ENCODE results near the gene SYNE2. TPM values are rescaled to one million over a fixed set of nuclear protein-coding genes. Genes with fewer than 3 reads are reported as not detected.

Gene SYNE2
- total and polyA plus RNA-seq, 4 donors = 14.7 to 197 (median 99.1) TPM

GRCh38 chr14:64196814-64197411, 344.1 kb downstream of the SYNE2 start:
- intact Hi-C loops (cut with DNase I) = no loop called here
- Histone ChIP-seq H3K4me3 (ENCODE audit: low read length in 2 of 2) (peak overlapping the region in 1 of 2 donors; percentile 6), H3K27me3 (ENCODE audit: control insufficient read depth in 1 of 2, insufficient read depth in 2 of 2, low read length in 1 of 2) (no peaks in the 10 kb centered on the region), H3K9me3 (ENCODE audit: control insufficient read depth, low read length) (no peaks in the 10 kb centered on the region), H3K27ac (ENCODE audit: low read depth in 1 of 2, low read length in 2 of 2) (no peak overlapping the region), H3K4me1 (ENCODE audit: control insufficient read depth in 1 of 2, insufficient read depth in 2 of 2, low read length in 2 of 2) (no peaks in the 10 kb centered on the region), H3K36me3 (ENCODE audit: control insufficient read depth in 1 of 2, insufficient read depth in 2 of 2, low read length in 1 of 2) (peaks cover 0 to 2% of the 10 kb centered on the region in 2 donors)
- DNase-seq (peak; percentile 59 to 79), ATAC-seq (ENCODE audit: low FRiP score) (peak; percentile 63)
- 2 to 6% methylated on average over 20 of the region's 20 CpGs for WGBS, 2 donors

DNA sequence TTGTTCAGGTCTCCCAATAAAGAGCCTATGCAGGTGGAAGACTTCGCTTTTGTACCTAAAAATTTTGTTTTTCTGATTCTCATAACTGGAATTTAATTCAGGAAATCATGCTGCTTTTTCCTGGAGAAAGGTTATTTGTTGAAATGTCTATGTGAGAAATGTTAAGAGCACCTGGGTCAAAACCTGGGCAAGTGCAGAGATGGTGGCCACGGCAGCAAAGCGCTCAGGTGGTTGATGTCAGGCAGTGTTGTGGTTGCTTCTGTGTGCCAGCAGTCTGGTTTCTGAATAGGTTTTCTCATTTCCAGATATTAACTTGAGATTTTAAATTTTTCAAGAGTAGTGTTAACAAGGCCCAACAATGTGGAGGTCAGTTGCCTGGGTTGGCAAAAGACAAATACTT, 345.2 kb downstream of the SYNE2 start:
- H3K4me3 ChIP-seq (ENCODE audit: low read length in 2 of 2) = no peak overlapping the region

GRCh38 chr14:64198486-64198885, 345.7 kb downstream of the SYNE2 start:
- Histone ChIP-seq H3K9me3 (ENCODE audit: control insufficient read depth, low read length) (no peaks in the 10 kb centered on the region), H3K27ac (ENCODE audit: low read depth in 1 of 2, low read length in 2 of 2) (no peak overlapping the region), H3K4me3 (ENCODE audit: low read length in 2 of 2) (no peak overlapping the region), H3K4me1 (ENCODE audit: control insufficient read depth in 1 of 2, insufficient read depth in 2 of 2, low read length in 2 of 2) (no peaks in the 10 kb centered on the region), H3K27me3 (ENCODE audit: control insufficient read depth in 1 of 2, insufficient read depth in 2 of 2, low read length in 1 of 2) (no peaks in the 10 kb centered on the region), H3K36me3 (ENCODE audit: control insufficient read depth in 1 of 2, insufficient read depth in 2 of 2, low read length in 1 of 2) (no peaks in the 10 kb centered on the region)
- ATAC-seq (ENCODE audit: low FRiP score) (no peak), DNase-seq (no peak)
- WGBS, 2 donors = 94 to 95% methylated on average over 3 of the region's 3 CpGs
- intact Hi-C loops (cut with DNase I) = no loop called here

More for the DNA sequence above, 345.2 kb downstream of the SYNE2 start:
- peaks cover 0 to under 1% of the 10 kb centered on the region in 2 donors for H3K36me3 ChIP-seq (ENCODE audit: control insufficient read depth in 1 of 2, insufficient read depth in 2 of 2, low read length in 1 of 2)
- intact Hi-C loops (cut with DNase I) = no loop called here
- no peak for ATAC-seq (ENCODE audit: low FRiP score)
- no peaks in the 10 kb centered on the region for H3K27me3 ChIP-seq (ENCODE audit: control insufficient read depth in 1 of 2, insufficient read depth in 2 of 2, low read length in 1 of 2)
- no peaks in the 10 kb centered on the region for H3K4me1 ChIP-seq (ENCODE audit: control insufficient read depth in 1 of 2, insufficient read depth in 2 of 2, low read length in 2 of 2)
- no peak for DNase-seq
- WGBS, 2 donors = 67 to 83% methylated on average over 3 of the region's 3 CpGs
- no peak overlapping the region for H3K27ac ChIP-seq (ENCODE audit: low read depth in 1 of 2, low read length in 2 of 2)
- H3K9me3 ChIP-seq (ENCODE audit: control insufficient read depth, low read length) = no peaks in the 10 kb centered on the region

GRCh38 chr14:64200170-64200569, 347.4 kb downstream of the SYNE2 start:
- ATAC-seq (ENCODE audit: low FRiP score) (no peak), DNase-seq (no peak)
- no peaks in the 10 kb centered on the region for H3K4me1 ChIP-seq (ENCODE audit: control insufficient read depth in 1 of 2, insufficient read depth in 2 of 2, low read length in 2 of 2)
- no peaks in the 10 kb centered on the region for H3K36me3 ChIP-seq (ENCODE audit: control insufficient read depth in 1 of 2, insufficient read depth in 2 of 2, low read length in 1 of 2)
- WGBS, 2 donors = 40 to 57% methylated on average over 4 of the region's 4 CpGs
- no peaks in the 10 kb centered on the region for H3K9me3 ChIP-seq (ENCODE audit: control insufficient read depth, low read length)
- intact Hi-C loops (cut with DNase I) = no loop called here
- no peak overlapping the region for H3K27ac ChIP-seq (ENCODE audit: low read depth in 1 of 2, low read length in 2 of 2)
- no peak overlapping the region for H3K4me3 ChIP-seq (ENCODE audit: low read length in 2 of 2)
- H3K27me3 ChIP-seq (ENCODE audit: control insufficient read depth in 1 of 2, insufficient read depth in 2 of 2, low read length in 1 of 2) = no peaks in the 10 kb centered on the region

DNA sequence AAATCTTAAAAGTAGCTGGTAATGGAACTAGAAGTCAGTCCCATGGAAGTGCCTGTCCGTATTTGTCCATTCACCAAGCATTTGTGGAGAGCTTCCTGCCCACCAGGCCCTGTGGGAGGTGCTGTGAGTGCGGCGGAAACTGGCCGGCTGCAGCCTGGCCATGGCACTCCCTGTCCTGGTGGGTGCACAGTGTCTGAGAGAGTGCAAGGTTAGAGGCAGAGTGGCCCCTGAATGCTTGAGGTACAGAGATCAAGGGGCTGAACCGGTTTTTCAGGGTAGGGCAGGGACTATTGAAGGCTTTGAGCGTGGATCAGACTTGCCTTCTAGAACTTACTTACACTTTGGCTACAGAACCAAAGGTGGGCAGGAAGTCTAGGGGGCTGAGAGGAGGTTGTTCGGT, 348.5 kb downstream of the SYNE2 start:
- Histone ChIP-seq H3K27me3 (ENCODE audit: control insufficient read depth in 1 of 2, insufficient read depth in 2 of 2, low read length in 1 of 2) (no peaks in the 10 kb centered on the region), H3K4me3 (ENCODE audit: low read length in 2 of 2) (no peak overlapping the region), H3K9me3 (ENCODE audit: control insufficient read depth, low read length) (no peaks in the 10 kb centered on the region), H3K4me1 (ENCODE audit: control insufficient read depth in 1 of 2, insufficient read depth in 2 of 2, low read length in 2 of 2) (no peaks in the 10 kb centered on the region), H3K27ac (ENCODE audit: low read depth in 1 of 2, low read length in 2 of 2) (no peak overlapping the region), H3K36me3 (ENCODE audit: control insufficient read depth in 1 of 2, insufficient read depth in 2 of 2, low read length in 1 of 2) (no peaks in the 10 kb centered on the region)
- intact Hi-C loops (cut with DNase I) = no loop called here
- no peak for ATAC-seq (ENCODE audit: low FRiP score)
- DNase-seq = no peak
- WGBS, 2 donors = 81 to 90% methylated on average over 7 of the region's 7 CpGs

DNA sequence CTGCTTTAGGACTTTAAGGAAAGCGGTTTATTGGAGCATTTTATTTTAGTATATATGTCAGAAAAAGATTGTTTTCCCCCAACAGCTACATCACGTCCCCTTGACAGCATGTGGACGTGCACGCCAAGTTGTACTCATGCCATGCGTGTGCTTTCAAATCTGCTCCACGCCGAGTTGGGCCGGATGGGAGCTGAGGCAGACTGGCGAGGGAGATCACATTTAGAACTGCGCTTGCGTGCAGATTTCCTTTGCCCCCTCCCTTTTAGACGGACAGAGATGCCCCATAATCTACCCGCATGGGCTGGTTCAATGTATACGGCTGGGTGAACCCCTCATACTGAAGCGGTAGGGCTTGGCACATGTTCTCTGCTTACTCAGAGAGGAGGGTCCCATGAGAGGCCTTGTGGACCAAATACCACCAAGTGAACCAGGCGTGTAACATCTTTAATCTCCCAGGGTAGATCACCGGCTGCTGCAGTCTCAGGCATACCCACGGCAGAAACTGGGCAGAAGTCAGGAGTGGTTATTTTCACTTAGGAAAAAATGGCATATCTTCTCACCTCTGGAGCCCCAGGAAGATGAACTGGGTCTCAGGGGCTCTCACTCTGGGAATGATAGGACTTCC, 349.2 kb downstream of the SYNE2 start:
- no peak overlapping the region for H3K4me3 ChIP-seq (ENCODE audit: low read length in 2 of 2)
- H3K4me1 ChIP-seq (ENCODE audit: control insufficient read depth in 1 of 2, insufficient read depth in 2 of 2, low read length in 2 of 2) = no peaks in the 10 kb centered on the region
- no peaks in the 10 kb centered on the region for H3K27me3 ChIP-seq (ENCODE audit: control insufficient read depth in 1 of 2, insufficient read depth in 2 of 2, low read length in 1 of 2)
- H3K27ac ChIP-seq (ENCODE audit: low read depth in 1 of 2, low read length in 2 of 2) = no peak overlapping the region
- DNase-seq (no peak), ATAC-seq (ENCODE audit: low FRiP score) (no peak)
- no peaks in the 10 kb centered on the region for H3K9me3 ChIP-seq (ENCODE audit: control insufficient read depth, low read length)
- WGBS, 2 donors = 87 to 90% methylated on average over 18 of the region's 18 CpGs
- intact Hi-C loops (cut with DNase I) = no loop called here
- H3K36me3 ChIP-seq (ENCODE audit: control insufficient read depth in 1 of 2, insufficient read depth in 2 of 2, low read length in 1 of 2) = no peaks in the 10 kb centered on the region

GRCh38 chr14:64202716-64203115, 349.9 kb downstream of the SYNE2 start:
- H3K27ac ChIP-seq (ENCODE audit: low read depth in 1 of 2, low read length in 2 of 2) = no peak overlapping the region
- 85 to 90% methylated on average over 10 of the region's 10 CpGs for WGBS, 2 donors
- no peaks in the 10 kb centered on the region for H3K27me3 ChIP-seq (ENCODE audit: control insufficient read depth in 1 of 2, insufficient read depth in 2 of 2, low read length in 1 of 2)
- intact Hi-C loops (cut with DNase I) = no loop called here
- no peak overlapping the region for H3K4me3 ChIP-seq (ENCODE audit: low read length in 2 of 2)
- no peak for DNase-seq
- no peak for ATAC-seq (ENCODE audit: low FRiP score)
- no peaks in the 10 kb centered on the region for H3K36me3 ChIP-seq (ENCODE audit: control insufficient read depth in 1 of 2, insufficient read depth in 2 of 2, low read length in 1 of 2)
- H3K9me3 ChIP-seq (ENCODE audit: control insufficient read depth, low read length) = no peaks in the 10 kb centered on the region
- H3K4me1 ChIP-seq (ENCODE audit: control insufficient read depth in 1 of 2, insufficient read depth in 2 of 2, low read length in 2 of 2) = no peaks in the 10 kb centered on the region

GRCh38 chr14:64203366-64204006, 350.7 kb downstream of the SYNE2 start:
- no peak overlapping the region for H3K4me3 ChIP-seq (ENCODE audit: low read length in 2 of 2)
- WGBS, 2 donors = 97 to 99% methylated on average over 4 of the region's 4 CpGs
- no peaks in the 10 kb centered on the region for H3K9me3 ChIP-seq (ENCODE audit: control insufficient read depth, low read length)
- intact Hi-C loops (cut with DNase I) = no loop called here
- ATAC-seq (ENCODE audit: low FRiP score) (no peak), DNase-seq (no peak)
- no peaks in the 10 kb centered on the region for H3K27me3 ChIP-seq (ENCODE audit: control insufficient read depth in 1 of 2, insufficient read depth in 2 of 2, low read length in 1 of 2)
- H3K36me3 ChIP-seq (ENCODE audit: control insufficient read depth in 1 of 2, insufficient read depth in 2 of 2, low read length in 1 of 2) = no peaks in the 10 kb centered on the region
- no peaks in the 10 kb centered on the region for H3K4me1 ChIP-seq (ENCODE audit: control insufficient read depth in 1 of 2, insufficient read depth in 2 of 2, low read length in 2 of 2)
- H3K27ac ChIP-seq (ENCODE audit: low read depth in 1 of 2, low read length in 2 of 2) = no peak overlapping the region

GRCh38 chr14:64208261-64208660, 355.5 kb downstream of the SYNE2 start:
- H3K9me3 ChIP-seq (ENCODE audit: control insufficient read depth, low read length) = no peaks in the 10 kb centered on the region
- H3K36me3 ChIP-seq (ENCODE audit: control insufficient read depth in 1 of 2, insufficient read depth in 2 of 2, low read length in 1 of 2) = peaks cover 6 to 10% of the 10 kb centered on the region in 2 donors
- no peak overlapping the region for H3K27ac ChIP-seq (ENCODE audit: low read depth in 1 of 2, low read length in 2 of 2)
- intact Hi-C loops (cut with DNase I) = no loop called here
- H3K4me1 ChIP-seq (ENCODE audit: control insufficient read depth in 1 of 2, insufficient read depth in 2 of 2, low read length in 2 of 2) = no peaks in the 10 kb centered on the region
- H3K27me3 ChIP-seq (ENCODE audit: control insufficient read depth in 1 of 2, insufficient read depth in 2 of 2, low read length in 1 of 2) = no peaks in the 10 kb centered on the region
- H3K4me3 ChIP-seq (ENCODE audit: low read length in 2 of 2) = no peak overlapping the region
- no peak for DNase-seq
- 97 to 98% methylated on average over 7 of the region's 7 CpGs for WGBS, 2 donors
- ATAC-seq (ENCODE audit: low FRiP score) = no peak

All from aorta (tissue), 5 donors.